A673 (cell line): Measurements from ENCODE around the gene MAMDC4. TPM values are rescaled to one million over a fixed set of nuclear protein-coding genes. Genes with fewer than 3 reads are reported as not detected.

ENCODE experiments used
- BruUV-seq: library from RNA; stranded (reverse); fragments of 400-500 nt; replicated peaks from 2 replicates; lab custom pipeline; 2021; lab: Mats Ljungman, UMichigan
- CTCF ChIA-PET: fragments of 300-600 bp; sonication (Branson Sonifier 250); formaldehyde crosslinking; loops from one replicate; lab custom pipeline; 2022; ENCODE audit warnings: antibody characterized with exemption; lab: Charles Lee
- POLR2A ChIA-PET: fragments of 300-600 bp; sonication (Branson Sonifier 250); formaldehyde crosslinking; loops from one replicate; lab custom pipeline; 2022; ENCODE audit warnings: antibody characterized with exemption; ENCODE audit not compliant: low non-redundant PET; lab: Charles Lee
- DNase-seq: peaks from one replicate; pipeline ENCODE4 v3.0.0-alpha.2; 2015; ENCODE audit warnings: low spot score
- H3K27ac ChIP-seq: fragments of 200-600 bp; sonication (generic); 2 replicates; pipeline ENCODE4 v1.5.1; 2016; ENCODE audit warnings: mixed run types, low read depth, mild to moderate bottlenecking, mixed read lengths, antibody characterized with exemption, low read length; ENCODE audit not compliant: poor library complexity, severe bottlenecking
- H3K27me3 ChIP-seq: fragments of 200-600 bp; sonication (generic); replicated peaks from 2 replicates; pipeline ENCODE4 v1.6.1; 2017; ENCODE audit warnings: mixed run types, low read depth, mild to moderate bottlenecking, mixed read lengths, antibody characterized with exemption, low read length; ENCODE audit not compliant: insufficient read depth, poor library complexity
- H3K36me3 ChIP-seq: fragments of 200-600 bp; sonication (generic); 2 replicates; pipeline ENCODE4 v1.6.1; 2016; ENCODE audit warnings: mixed run types, mild to moderate bottlenecking, mixed read lengths, antibody characterized with exemption, low read length; ENCODE audit not compliant: insufficient read depth, poor library complexity, severe bottlenecking
- H3K4me1 ChIP-seq: fragments of 200-600 bp; sonication (generic); 2 replicates; pipeline ENCODE4 v1.6.1; 2017; ENCODE audit warnings: mixed run types, mild to moderate bottlenecking, mixed read lengths, antibody characterized with exemption, low read length; ENCODE audit not compliant: insufficient read depth, poor library complexity, severe bottlenecking
- H3K4me3 ChIP-seq: fragments of 200-600 bp; sonication (generic); 2 replicates; pipeline ENCODE4 v1.5.1; 2016; ENCODE audit warnings: low read depth, mixed run types, mild to moderate bottlenecking, mixed read lengths, low read length; ENCODE audit not compliant: poor library complexity, severe bottlenecking
- H3K9me3 ChIP-seq: fragments of 200-600 bp; sonication (generic); 2 replicates; pipeline ENCODE4 v1.6.1; 2016; ENCODE audit warnings: mixed run types, low read depth, mild to moderate bottlenecking, mixed read lengths, antibody characterized with exemption, low read length; ENCODE audit not compliant: poor library complexity, severe bottlenecking
- EZH2 ChIP-seq: fragments of 200-600 bp; sonication (generic); IDR thresholded peaks from 2 replicates; pipeline ENCODE4 v1.6.1; 2017; ENCODE audit warnings: borderline replicate concordance, low read depth, mild to moderate bottlenecking, mixed read lengths, antibody characterized with exemption, low read length; ENCODE audit not compliant: poor library complexity, severe bottlenecking
- intact Hi-C: fragments of 100-400 bp; cut with micrococcal nuclease; formaldehyde crosslinking; loops from one replicate; pipeline ENCODE4 v1.10.0; 2022; ENCODE audit not compliant: unreplicated experiment
- total RNA-seq: library from RNA; stranded (reverse); gene quantifications from 2 replicates; pipeline ENCODE4 v1.2.3, GENCODE V29; 2021
- TF ChIP-seq, protein P1 (sequence below): fragments of 300-800, 200-600 bp; sonication (generic); conservative IDR thresholded peaks from 2 replicates; pipeline ENCODE4 v1.5.1; 2017; ENCODE audit warnings: low read depth, mild to moderate bottlenecking, antibody characterized with exemption, low read length, moderate library complexity, mixed read lengths

The MAMDC4 gene
- total RNA-seq, 1 experiment from 2014 or later, result 7.9 TPM

- ChIA-PET POLR2A (no interaction called here), CTCF (no interaction called here)
- H3K27ac ChIP-seq, result no peak overlapping the region
- no peak overlapping the region for H3K4me3 ChIP-seq
- DNase-seq, result no peak
- intact Hi-C loops, result no loop called here
- no peak for TF ChIP-seq EZH2
- TF ChIP-seq, protein P1, sequence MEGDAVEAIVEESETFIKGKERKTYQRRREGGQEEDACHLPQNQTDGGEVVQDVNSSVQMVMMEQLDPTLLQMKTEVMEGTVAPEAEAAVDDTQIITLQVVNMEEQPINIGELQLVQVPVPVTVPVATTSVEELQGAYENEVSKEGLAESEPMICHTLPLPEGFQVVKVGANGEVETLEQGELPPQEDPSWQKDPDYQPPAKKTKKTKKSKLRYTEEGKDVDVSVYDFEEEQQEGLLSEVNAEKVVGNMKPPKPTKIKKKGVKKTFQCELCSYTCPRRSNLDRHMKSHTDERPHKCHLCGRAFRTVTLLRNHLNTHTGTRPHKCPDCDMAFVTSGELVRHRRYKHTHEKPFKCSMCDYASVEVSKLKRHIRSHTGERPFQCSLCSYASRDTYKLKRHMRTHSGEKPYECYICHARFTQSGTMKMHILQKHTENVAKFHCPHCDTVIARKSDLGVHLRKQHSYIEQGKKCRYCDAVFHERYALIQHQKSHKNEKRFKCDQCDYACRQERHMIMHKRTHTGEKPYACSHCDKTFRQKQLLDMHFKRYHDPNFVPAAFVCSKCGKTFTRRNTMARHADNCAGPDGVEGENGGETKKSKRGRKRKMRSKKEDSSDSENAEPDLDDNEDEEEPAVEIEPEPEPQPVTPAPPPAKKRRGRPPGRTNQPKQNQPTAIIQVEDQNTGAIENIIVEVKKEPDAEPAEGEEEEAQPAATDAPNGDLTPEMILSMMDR, result no peak
- H3K27me3 ChIP-seq, result no peaks in the 10 kb centered on the region
- H3K4me1 ChIP-seq, result no peaks in the 10 kb centered on the region
- H3K36me3 ChIP-seq, result peaks cover 39% of the 10 kb centered on the region
- no TSS peak for BruUV-seq
- H3K9me3 ChIP-seq, result no peaks in the 10 kb centered on the region
Observed at GRCh38 chr9:136860933-136861873, 9.1 kb downstream of the MAMDC4 start.

DNA sequence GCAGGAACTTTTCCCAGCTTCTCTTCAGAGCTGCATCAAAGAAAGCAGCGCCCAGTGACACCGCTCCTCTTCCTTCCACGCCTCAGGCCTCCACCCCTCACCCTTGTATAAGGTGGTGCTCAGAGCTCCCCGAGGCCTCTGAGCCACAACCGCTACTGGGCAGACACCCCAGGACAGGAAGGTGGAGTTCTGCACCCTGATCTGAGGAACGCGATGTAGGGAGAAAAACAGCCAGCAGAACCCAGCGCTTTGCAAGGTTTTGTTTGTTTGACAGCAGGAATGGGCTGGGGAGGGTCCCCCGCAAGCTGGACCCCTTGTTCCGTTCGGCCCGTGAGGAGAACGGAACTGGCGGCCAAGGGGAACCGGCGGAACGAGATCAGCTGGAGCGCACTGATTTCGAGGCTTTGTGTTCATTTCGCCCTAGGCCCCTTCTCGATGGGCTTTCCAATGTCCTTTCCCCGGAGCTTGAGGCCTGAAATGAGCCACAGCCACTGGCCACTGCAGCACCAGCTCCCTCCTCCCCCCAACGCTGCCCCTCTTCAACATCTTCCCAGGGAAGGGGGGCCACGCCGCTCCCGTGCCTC, 9.8 kb downstream of the MAMDC4 start:
- Histone ChIP-seq H3K9me3 (no peaks in the 10 kb centered on the region), H3K36me3 (peaks cover 39% of the 10 kb centered on the region), H3K4me3 (no peak overlapping the region), H3K27ac (no peak overlapping the region), H3K27me3 (no peaks in the 10 kb centered on the region), H3K4me1 (no peaks in the 10 kb centered on the region)
- TF ChIP-seq, protein P1, result no peak
- CTCF ChIA-PET, result no interaction called here
- BruUV-seq, result TSS peak; percentile 52
- DNase-seq, result no peak
- POLR2A ChIA-PET, result no interaction called here
- intact Hi-C loops, result no loop called here

DNA sequence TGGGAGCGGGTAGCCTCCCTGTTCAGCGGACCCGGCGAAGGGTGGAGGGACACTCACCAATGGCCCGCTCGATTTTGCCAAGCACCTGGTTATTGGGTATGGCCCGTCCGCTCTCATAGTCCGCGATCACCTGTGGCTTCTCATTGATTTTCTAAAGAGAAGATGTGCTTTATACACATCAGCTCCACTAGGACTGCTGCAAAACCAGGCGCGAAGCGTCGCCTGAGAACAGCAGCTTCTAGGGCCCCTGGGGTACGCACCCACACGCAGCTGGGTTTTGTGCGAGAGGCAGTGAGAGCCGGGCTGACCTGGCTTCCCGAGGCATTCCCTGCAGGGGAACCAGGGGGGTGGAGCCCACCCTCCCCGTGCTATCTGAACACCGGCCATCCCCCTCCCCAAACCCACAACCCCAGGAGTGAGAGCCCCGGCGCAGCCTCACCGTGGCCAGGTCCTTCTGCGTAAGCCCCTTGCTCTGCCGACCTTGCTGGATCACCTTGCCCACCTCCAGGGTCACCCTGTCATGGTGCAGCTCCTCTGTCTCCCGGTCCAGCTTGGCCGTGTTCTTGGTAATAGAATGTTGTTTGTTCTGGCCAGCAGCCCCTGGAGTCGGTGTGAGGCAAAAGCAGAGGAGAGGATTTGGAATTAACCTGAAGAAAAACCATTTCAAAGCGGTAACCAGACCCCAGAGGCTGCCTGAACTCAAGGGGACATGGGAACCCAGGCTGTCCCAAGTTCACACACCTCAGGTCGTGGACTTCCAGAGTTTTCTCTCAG, 10.9 kb downstream of the MAMDC4 start:
- intact Hi-C loops, result no loop called here
- CTCF ChIA-PET, result no interaction called here
- TF ChIP-seq, protein P1, result no peak
- no peak for TF ChIP-seq EZH2

More for the DNA sequence above, 10.9 kb downstream of the MAMDC4 start:
- Histone ChIP-seq H3K9me3 (no peaks in the 10 kb centered on the region), H3K4me3 (no peak overlapping the region), H3K27ac (no peak overlapping the region), H3K36me3 (peaks cover 39% of the 10 kb centered on the region), H3K27me3 (no peaks in the 10 kb centered on the region), H3K4me1 (no peaks in the 10 kb centered on the region)
- DNase-seq, result no peak
- BruUV-seq, result no TSS peak
- POLR2A ChIA-PET, result no interaction called here
